ENCODE data around the gene GNA14. TPM values are rescaled to one million over a fixed set of nuclear protein-coding genes. Genes with fewer than 3 reads are reported as not detected.
"Not testable (repeated sequence)": the region's sequence is repeated elsewhere in the genome, so short reads cannot be mapped to it uniquely, and the experiment has no call there.

Gene GNA14
- polyA plus RNA-seq, 1 donor: 6.0 TPM

DNA sequence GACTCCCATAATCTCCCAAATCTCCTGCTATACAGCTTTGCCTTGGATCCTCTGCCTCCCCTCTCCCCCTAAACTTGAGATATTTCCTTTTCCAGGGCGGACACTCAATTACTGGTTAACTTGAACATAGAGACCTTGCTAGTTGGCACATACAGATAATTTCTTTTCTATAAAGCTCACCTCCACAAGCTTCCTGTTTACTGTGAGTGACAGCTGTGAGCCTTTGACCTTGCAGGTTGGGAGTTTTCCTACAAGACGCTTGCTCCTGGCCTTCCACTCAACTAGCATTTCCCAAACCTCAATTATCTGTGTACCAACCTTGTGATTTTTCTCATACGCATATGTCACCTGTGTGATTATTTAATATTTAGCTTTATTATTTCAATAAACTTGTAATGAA lies 114.5 kb downstream of the GNA14 start:
- no peak for DNase-seq

DNA sequence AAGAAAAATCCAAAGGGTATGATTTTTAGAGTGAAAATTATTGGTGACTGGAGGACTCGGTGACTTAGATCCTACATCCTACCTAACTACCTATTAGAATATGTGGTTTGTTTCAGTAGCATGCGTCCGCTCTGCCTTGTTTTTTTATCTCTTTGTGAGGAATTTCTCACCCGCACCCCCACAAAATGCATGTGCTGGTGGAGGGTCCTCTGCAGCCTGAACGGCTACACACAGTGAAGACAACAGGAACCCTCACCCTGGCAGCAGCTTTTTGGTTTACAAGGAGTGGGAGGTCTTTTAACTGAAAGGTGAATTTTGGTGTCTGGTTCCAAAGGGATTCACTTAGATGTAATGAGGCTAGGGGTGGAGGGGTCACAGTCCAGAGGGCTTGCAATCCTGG lies 115.5 kb downstream of the GNA14 start:
- DNase-seq: no peak

DNA sequence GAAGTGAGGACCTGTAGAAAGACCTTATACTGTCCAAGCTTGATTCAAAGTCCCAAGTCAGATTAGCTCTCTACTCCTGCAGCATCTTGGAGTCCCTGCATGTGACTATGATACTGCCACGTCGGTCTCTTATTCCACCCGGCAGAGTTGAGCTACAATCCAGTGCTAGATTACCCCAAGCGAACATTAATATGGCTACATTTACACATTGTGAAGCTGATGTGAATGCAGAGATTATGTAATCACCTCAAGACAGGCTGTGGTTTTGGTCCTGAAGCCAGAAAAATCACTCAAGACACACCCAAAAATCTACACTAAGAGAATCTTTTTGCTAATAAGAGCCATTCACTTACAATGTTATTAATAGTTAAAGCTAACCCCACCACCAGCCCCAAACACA lies 116.7 kb downstream of the GNA14 start:
- no peak for DNase-seq

DNA sequence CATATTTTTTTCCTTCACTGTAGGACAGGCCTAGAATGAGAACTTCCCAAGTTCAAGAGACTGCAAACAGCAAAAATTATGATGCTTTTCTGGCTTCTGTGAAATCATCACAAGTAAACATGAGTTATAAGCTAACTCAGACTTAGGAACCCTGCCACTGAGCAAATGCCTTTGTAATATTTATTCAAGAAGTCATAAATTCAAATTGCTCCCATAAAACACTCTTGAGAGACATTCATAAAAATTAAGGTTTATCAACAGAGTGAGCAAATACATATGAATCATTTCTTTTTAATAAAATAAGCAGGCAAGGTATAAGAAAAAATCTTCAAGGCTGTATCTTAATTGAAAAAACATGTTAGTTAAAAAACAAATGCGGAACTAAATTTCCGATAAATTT lies 124.2 kb downstream of the GNA14 start:
- no peak for DNase-seq

DNA sequence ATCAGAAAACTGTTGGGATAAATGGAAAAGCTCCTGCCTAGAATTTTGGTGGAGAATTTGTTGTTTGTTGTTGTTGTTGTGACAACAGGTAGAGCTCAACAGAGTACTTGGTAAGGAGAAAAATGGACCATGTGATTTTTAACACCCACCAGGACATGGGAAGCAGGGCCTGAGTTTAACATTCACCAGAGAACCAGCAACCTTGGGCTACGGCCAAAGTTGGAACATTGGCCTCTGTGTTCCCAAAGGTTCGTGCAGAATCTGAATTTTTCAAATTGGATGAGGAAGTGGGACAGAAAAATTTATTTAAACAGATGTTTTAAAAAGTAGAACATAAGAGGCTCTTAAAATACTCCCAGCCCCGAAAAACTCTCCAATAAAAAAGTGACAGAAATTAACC lies 127.0 kb downstream of the GNA14 start:
- peak; percentile 42 for DNase-seq

DNA sequence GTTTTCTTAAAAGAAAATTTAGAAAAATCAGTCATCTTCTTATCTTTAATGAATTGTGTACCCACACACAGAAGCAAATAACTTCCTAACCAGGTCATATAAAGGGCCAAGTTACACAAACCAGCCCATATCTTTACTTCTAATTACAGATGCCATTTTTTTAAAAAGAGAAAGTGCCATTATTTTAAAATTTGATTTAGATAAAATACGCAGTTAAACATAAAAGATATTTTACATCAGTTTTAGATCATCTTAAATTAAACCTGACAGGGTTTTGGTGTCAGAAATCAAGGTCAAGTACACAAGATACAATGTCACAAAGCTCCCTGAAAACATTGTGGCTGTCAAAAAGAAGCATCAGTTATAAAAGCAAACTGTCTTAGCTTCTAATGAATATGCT lies 129.4 kb downstream of the GNA14 start:
- no peak for DNase-seq

DNA sequence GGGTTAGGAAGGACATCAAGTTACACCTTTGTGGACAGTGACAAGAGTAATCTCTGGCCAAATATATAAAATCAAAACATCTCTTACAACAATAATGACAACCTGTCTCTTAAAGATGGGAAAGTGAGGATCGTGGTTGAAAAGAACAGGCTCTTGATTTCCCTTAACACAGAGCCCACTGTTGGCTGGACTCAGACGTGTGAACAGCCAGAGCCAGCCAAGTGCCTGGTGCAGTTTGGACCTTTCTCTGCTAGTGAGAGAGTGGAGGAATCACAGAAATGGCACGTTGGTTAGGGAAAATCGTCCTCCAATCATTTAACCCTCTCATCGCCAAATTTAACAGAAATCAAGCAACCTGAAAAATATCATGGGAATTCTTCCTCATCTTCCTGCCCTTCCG lies 131.3 kb downstream of the GNA14 start:
- no peak for DNase-seq

DNA sequence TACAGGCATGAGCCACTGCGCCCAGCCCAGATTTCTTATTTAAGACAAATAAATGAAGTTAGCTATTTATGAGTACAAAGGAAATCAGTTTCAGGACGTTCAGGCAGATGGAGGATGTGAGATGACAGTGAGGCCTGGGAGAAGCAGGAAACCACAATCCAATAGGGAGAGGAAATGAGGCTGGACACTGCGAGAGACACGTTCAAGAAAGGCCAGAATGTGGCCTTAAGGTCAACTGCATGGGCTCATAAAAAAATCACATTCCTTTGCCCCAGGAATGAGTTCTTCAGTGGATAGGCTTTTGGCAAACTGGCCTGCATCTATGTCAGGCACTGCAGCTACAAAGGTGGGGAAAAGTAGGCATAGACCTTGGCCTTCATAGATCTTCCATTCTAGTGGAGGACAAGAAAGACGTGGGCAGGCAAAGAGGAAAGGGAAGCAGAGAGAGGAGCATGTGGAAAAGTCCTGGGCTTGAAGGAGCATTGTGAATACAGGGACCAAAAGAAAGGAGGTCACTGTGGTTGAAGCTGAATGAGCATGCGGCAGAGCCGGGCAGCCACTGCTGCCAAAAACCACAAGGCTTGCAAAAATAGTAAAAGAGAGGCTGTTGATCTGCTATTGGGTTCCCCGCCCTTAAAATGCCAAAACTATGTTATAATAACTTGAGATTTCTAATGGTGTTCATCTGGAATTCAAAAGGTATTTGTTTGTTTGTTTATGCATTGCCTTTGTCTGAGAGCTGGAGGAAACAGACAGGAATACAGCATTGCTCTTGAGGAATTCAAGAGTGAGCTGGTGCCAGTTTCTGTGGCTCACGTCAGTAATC lies 133.0 kb downstream of the GNA14 start:
- no peak for DNase-seq

DNA sequence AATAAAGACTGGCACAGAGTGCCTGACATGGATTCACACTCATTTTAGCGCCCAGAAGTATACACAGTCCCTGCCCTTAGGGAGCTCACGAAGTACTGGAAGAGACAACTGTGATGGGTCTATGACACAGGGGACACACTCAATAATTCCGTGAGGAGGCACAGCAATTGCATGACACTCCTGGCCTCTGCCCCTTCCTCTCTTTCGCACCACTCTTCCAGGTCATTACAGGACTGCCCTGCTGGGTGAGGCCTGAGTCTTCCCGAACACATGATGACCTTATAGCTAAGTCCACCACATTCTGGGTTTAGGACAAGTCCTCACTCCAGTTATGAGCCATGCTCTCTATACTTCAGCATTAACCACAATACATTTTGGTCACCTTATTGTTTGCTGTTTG lies 134.7 kb downstream of the GNA14 start:
- DNase-seq: no peak

DNA sequence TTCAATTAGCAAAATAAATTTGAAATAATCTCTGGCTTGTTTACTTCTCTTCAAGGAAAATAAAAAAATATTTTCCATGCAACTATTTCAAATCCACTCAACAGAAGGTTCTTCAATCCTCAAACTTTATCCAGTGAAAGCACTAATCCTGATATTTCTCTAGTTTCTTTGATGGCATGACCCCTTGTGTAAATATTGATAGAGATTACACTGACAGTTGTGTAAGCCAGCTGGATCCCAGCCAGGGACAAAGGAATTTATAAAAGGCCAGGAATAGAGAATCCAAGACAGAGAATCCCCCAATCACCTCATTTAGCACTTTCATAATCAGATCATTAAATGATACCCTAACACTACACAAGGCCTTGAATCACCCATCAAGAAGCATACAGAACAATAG lies 135.2 kb downstream of the GNA14 start:
- DNase-seq: no peak

DNA sequence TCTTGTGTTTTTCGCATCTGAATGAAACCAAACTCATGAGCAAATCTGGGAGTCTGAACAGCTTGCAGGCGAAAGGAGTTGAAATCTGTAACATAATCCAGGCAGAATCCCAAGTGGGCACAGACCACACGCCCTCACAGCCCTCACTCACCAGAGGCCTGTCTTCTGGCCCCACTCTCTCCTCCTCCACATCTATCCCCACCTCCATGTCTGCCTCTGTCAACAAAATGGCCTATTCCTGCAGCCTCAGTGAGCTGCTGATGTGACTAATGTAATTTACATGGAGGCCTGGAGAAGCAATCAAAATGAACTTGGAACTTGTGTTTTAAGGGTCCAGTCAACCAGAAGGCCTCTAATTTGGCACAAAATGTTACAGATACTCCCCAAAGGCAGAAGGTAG lies 136.6 kb downstream of the GNA14 start:
- no peak for DNase-seq

DNA sequence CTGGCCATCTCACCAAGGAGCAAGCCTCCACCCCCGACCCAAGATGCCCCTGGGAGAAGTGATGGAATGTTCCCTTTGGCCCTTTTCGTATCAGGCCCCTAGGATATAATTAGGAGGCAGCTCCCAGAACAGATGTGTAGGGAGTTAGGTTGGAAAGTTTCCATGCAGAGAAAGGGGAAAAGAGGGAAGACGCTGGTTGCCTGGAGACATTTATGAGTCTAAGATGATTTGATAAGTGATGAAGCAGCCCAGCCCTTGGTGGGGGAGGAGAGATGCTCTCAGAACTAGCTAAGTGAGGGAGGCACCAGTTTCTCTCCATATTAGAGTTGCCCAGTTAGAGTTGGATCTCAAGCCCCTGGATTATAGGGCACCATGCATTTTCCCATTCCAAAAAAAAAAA lies 137.5 kb downstream of the GNA14 start:
- DNase-seq: no peak

DNA sequence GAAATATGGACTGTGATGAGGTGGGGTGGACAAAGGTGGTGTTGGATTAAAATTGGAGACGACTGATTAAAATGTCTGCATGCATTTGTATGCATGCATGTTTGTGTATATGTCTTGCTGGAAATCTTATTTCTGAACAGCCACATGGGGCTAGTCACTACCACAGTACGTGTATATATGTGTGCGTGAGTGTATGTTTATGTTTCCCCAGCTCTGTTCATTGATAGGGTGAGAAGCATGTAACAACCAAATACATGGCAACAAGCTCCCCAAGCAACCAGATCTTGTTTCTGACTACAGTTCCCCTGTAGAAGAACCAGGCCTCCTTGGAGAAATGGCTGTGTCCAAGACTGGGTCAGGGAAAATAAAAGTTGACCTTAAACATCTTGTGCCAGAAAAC lies 139.7 kb downstream of the GNA14 start:
- no peak for DNase-seq

DNA sequence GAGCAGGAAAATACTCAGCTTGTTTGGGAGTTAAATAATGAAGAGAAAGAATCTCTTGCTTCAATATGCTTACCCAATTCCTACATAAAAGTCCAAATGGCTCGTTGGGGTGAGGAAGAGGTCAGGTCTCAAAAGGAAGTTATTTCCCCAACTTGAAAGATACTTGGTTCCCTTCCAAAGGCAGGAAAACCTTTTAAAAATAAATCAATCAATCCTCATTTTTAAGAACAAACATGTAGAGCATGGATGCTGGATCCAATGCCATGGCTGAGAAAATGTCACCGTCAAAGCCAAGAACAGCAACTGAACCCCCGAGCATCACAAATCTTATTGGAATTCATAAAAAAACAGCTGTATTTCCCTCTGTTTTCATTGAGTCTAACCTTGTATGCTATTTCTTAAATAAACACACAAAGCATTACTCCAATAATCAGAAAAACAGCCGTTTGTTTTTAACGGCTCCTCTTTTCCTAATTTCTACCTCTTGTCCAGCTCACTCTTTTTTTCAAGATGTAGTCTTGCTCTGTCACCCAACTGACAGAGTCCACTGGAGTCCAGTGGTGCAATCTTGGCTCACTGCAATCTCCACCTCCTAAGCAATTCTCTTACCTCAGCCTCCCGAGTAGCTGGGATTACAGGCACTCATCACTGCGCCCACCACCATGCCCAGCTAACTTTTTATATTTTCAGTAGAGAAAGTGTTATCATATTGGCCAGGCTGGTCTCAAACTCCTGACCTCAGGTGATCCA lies 140.7 kb downstream of the GNA14 start:
- DNase-seq: peak; percentile 33

DNA sequence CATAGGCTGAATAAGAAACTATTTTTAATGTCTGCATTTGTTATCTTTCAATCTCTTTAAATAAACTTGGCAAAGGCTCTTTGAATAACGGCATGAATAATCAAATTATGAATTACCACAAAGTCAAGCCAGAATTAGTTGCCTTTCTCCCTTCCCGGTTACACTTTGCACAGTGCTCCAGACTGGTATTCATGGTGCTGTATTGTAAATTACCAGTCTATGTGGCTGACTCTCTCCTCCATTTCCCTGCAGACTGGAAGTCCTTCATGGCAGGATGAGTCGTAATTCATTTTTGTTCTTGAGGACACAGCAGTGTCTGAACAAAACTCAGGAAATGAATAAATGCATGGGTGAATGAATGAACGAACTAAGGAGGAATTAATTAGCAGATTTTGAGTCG lies 142.9 kb downstream of the GNA14 start:
- DNase-seq: no peak

DNA sequence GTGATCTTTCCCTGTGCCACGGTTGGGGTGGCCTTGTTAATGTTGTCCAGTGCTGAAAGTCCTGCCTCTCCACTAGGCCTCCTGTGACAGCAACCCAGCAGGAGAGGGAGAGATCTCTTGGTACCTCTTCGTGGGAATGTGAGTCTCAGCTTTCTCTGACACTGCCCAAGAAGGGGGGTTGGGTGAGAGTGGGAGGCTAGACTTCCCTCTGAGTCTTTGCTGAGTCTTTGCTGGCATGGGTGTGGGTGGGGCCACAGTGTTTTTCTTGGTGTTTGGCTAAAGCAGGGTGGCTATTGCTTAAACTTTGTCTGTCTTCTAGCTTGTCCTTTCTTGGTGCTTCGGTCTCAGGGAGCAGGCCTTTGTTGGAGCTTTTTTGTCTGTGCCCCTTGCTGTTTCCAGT lies 145.6 kb downstream of the GNA14 start:
- no peak for DNase-seq

DNA sequence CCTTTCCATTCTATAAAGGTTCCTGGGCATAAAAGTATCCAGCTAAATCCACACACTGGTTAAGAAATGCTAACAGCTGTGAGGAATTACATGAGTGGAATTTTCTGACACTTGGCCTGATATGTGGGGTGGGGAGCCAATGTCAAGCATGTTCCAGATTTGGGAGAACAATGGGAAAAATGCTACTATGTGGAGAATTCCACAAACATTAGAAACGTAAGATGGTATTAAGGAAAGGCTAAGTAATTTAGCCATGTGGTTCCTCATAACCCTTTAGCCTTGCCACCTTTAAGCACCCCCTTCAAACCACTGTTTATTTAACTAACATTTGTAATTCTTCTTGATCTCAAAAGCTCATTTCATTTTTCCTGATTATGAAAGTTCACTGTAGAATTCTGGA lies 149.2 kb downstream of the GNA14 start:
- DNase-seq: no peak

DNA sequence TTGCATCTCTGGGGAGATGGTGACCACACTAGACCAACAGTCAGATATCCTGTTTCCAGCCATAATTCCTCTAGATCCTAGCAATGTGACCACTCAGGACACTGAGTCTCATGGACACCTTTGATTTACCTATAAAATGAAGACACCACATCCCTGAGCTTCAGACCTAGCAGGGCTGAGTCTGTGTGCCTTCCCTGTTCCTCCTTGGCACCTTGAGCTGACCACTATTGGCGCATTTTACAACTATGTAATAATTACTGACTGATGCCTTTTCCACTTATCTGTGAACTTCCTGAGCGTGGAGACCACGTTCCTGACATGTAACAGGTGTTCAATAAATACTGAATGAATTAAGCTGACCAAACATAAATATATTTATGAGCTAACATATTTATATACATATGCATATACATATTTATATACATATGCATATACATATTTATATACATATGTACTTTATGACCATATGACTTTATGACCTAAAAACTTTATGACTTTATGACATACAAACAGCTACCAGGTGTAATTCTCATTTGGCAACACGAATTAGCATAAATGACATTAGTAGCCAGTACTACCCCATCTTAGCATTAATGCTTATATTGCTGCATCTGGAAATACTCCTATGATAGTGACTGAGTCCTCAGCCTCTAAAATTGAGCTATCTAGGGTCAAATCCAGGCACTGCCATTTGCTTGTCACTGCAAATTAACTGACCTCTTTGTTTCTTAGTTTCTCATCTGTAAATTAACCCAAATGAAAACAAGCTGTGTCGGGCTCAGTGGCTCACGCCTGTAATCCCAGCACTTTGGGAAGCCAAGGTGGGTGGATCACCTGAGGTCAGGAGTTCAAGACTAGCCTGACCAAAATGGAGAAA lies 150.6 kb downstream of the GNA14 start:
- no peak for DNase-seq

DNA sequence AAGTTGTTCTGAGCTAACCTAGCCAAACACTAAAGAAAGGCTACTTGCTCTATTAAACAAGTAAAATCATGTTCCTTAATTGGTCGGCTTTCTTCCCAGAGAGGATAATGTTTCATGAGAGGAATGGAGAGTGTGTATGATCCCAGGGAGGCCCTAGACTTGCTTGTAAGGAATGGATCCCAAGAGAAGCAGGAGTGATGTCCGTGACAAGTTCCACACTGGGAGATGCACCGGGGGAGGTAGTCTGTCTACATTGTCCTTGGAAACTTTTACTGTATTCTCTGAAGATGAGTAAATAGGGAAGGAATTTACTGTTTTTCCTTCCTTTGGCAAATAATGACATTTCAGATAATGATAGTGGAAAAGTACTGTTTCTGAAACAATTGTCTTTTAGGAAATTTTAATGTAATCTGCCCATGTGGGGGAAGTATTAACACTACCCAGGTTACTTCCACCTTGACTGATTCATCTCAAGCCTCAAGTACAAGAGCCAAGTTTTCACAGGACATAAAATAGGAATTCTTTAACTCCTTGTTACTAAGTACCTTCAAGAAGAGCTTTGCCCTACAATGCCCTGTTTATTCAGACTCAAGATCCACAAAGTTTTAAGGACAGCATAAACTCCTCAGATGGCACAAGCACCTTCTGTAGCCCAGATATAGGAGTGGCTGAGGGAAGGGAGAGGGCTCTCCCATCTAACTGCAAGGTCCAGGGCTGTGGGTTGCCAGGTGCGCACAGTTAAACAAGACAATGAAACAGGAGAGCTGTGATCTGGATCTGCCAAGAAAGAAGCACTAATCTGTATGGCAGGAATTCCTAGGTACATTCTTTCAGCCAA lies 152.1 kb downstream of the GNA14 start:
- DNase-seq: peak; percentile 79

DNA sequence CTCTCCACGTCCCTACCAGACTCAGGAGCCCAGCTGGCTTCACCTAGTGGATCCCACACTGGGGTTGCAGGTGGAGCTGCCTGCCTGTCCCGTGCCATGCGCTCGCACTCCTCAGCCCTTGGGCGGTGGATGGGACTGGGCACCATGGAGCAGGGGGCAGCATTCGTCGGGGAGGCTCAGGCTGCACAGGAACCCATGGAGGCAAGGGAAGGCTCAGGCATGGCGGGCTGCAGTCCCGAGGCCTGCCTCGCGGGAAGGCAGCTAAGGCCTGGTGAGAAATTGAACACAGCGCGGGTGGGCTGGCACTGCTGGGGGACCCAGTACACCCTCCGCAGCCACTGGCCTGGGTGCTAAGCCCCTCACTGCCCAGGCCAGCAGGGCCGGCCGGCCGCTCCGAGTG lies 157.8 kb downstream of the GNA14 start:
- DNase-seq: not testable (repeated sequence)

DNA sequence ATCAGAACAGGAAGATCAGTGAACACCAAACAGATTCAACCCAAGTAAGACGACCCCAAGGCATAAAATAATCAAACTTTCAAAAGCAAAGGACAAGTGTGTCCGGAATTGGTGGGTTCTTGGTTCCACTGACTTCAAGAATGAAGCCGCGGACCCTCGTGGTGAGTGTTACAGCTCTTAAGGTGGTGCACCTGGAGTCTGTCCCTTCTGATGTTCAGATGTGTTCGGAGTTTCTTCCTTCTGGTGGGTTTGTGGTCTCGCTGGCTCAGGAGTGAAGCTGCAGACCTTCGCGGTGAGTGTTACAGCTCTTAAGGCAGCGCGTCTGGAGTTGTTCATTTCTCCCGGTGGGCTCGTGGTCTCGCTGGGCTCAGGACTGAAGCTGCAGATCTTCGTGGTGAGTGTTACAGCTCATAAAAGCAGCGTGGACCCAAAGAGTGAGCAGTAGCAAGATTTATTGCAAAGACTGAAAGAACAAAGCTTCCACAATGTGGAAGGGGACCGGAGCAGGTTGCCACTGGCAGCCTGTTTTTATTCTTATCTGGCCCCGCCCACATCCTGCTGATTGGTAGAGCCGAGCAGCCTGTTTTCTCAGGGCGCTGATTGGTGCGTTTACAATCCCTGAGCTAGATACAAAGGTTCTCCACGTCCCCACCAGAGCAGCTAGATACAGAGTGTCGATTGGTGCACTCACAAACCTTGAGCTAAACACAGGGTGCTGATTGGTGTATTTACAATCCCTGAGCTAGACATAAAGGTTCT lies 158.5 kb downstream of the GNA14 start:
- DNase-seq: not testable (repeated sequence)
